Skin epidermis (tissue), 12 donors: Measurements from ENCODE around the gene LRSAM1.
"Not testable (repeated sequence)": the region's sequence is repeated elsewhere in the genome, so short reads cannot be mapped to it uniquely, and the experiment has no call there.

Source experiments
- H3K27ac ChIP-seq, 21 experiments: fragments of 200-600 bp; sonication (generic) in 11 of 21; one replicate each; pipeline ENCODE4 v1.5.0; 2020; ENCODE audit warnings: mild to moderate bottlenecking in 3 of 21, inconsistent platforms in 2 of 21, moderate library complexity in 2 of 21
- H3K4me3 ChIP-seq, 7 experiments: fragments of 200-600 bp; sonication (generic) in 2 of 7; one replicate each; pipeline ENCODE4 v1.5.0; 2020; ENCODE audit warnings: inconsistent platforms in 2 of 7, mild to moderate bottlenecking in 2 of 7, moderate library complexity in 1 of 7

The LRSAM1 gene

GRCh38 chr9:127451858-127452656 is 747 bp downstream of the LRSAM1 start:
- H3K4me3 ChIP-seq = peak overlapping the region; percentile 63 to 91 (median 85)
- H3K27ac ChIP-seq = peak overlapping the region; percentile 68 to 98 (median 94)

GRCh38 chr9:127452691-127453090 is 1.4 kb downstream of the LRSAM1 start:
- Histone ChIP-seq H3K4me3 (peak overlapping the region in 2 of 7 experiments; percentile 63 to 91), H3K27ac (peak overlapping the region in 5 of 21 experiments; percentile 91 to 97 (median 93))

GRCh38 chr9:127455324-127455992 is 4.1 kb downstream of the LRSAM1 start:
- no peak overlapping the region for H3K27ac ChIP-seq
- no peak overlapping the region for H3K4me3 ChIP-seq

GRCh38 chr9:127457191-127457878 is 6.0 kb downstream of the LRSAM1 start:
- H3K27ac ChIP-seq = no peak overlapping the region
- no peak overlapping the region for H3K4me3 ChIP-seq

GRCh38 chr9:127458921-127459320 is 7.6 kb downstream of the LRSAM1 start:
- Histone ChIP-seq H3K27ac (no peak overlapping the region), H3K4me3 (no peak overlapping the region)

GRCh38 chr9:127463382-127463781 is 12.1 kb downstream of the LRSAM1 start:
- H3K4me3 ChIP-seq = no peak overlapping the region
- H3K27ac ChIP-seq = no peak overlapping the region

- H3K27ac ChIP-seq = no peak overlapping the region
These were observed 12.6 kb downstream of the LRSAM1 start for GRCh38 chr9:127463911-127464310.

GRCh38 chr9:127466407-127466917 is 15.2 kb downstream of the LRSAM1 start:
- not testable (repeated sequence) for H3K4me3 ChIP-seq, H3K27ac ChIP-seq

More at GRCh38 chr9:127463911-127464310, 12.6 kb downstream of the LRSAM1 start:
- H3K4me3 ChIP-seq = no peak overlapping the region

- H3K27ac ChIP-seq = no peak overlapping the region
- no peak overlapping the region for H3K4me3 ChIP-seq
These were observed 16.3 kb downstream of the LRSAM1 start for GRCh38 chr9:127467621-127468020.

- no peak overlapping the region for H3K27ac ChIP-seq
- no peak overlapping the region for H3K4me3 ChIP-seq
These were observed 19.4 kb downstream of the LRSAM1 start for GRCh38 chr9:127470662-127471061.

GRCh38 chr9:127473501-127473900 is 22.2 kb downstream of the LRSAM1 start:
- H3K4me3 ChIP-seq = no peak overlapping the region
- no peak overlapping the region for H3K27ac ChIP-seq

GRCh38 chr9:127473932-127474331 is 22.6 kb downstream of the LRSAM1 start:
- H3K27ac ChIP-seq = no peak overlapping the region
- H3K4me3 ChIP-seq = no peak overlapping the region

GRCh38 chr9:127474592-127474991 is 23.3 kb downstream of the LRSAM1 start:
- no peak overlapping the region for H3K27ac ChIP-seq
- H3K4me3 ChIP-seq = no peak overlapping the region

GRCh38 chr9:127479507-127480081 is 28.3 kb downstream of the LRSAM1 start:
- Histone ChIP-seq H3K27ac (no peak overlapping the region), H3K4me3 (no peak overlapping the region)

- no peak overlapping the region for H3K27ac ChIP-seq
- no peak overlapping the region for H3K4me3 ChIP-seq
These were observed 31.4 kb downstream of the LRSAM1 start for GRCh38 chr9:127482662-127483061.

GRCh38 chr9:127485995-127486394 is 34.7 kb downstream of the LRSAM1 start:
- Histone ChIP-seq H3K4me3 (no peak overlapping the region), H3K27ac (peak overlapping the region in 5 of 21 experiments; percentile 6 to 41 (median 23))

GRCh38 chr9:127488946-127489345 is 37.6 kb downstream of the LRSAM1 start:
- H3K4me3 ChIP-seq = no peak overlapping the region
- H3K27ac ChIP-seq = no peak overlapping the region

GRCh38 chr9:127489471-127490115 is 38.3 kb downstream of the LRSAM1 start:
- Histone ChIP-seq H3K4me3 (no peak overlapping the region), H3K27ac (no peak overlapping the region)

GRCh38 chr9:127490535-127491230 is 39.4 kb downstream of the LRSAM1 start:
- Histone ChIP-seq H3K27ac (no peak overlapping the region), H3K4me3 (no peak overlapping the region)
